ENCODE results near the gene RPL10A. TPM values are rescaled to one million over a fixed set of nuclear protein-coding genes. Genes with fewer than 3 reads are reported as not detected.

RPL10A gene
- total RNA-seq, 4 donors from 2014 or later: 347 to 1,065 (median 530) TPM

DNA sequence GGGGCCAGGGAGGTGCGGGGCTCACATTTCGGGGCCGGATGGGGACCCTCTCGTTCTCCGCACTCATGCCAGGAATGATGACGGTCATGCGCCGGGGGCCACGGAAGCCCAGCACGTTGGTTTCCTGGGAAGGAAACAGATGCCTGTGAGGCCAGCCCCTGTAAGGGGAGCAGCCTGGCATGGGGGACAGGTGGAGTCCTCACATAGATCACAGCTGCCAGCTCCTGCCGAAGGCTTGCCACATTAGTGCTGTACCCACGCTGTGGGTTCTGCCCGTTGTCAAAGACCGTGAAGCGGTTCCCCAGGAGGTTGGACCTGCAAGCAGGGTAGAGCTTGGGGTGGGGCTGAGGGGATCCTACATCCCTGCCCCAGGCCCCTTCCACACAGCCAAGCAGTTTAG is 35.3 kb downstream of the RPL10A start:
- DNase-seq: no peak
- H3K9me3 ChIP-seq: no peaks in the 10 kb centered on the region
- H3K4me1 ChIP-seq: peaks cover 0 to under 1% (median 0%) of the 10 kb centered on the region in 4 donors
- H3K4me3 ChIP-seq: no peak overlapping the region
- H3K36me3 ChIP-seq: no peaks in the 10 kb centered on the region
- TF ChIP-seq, protein P1, sequence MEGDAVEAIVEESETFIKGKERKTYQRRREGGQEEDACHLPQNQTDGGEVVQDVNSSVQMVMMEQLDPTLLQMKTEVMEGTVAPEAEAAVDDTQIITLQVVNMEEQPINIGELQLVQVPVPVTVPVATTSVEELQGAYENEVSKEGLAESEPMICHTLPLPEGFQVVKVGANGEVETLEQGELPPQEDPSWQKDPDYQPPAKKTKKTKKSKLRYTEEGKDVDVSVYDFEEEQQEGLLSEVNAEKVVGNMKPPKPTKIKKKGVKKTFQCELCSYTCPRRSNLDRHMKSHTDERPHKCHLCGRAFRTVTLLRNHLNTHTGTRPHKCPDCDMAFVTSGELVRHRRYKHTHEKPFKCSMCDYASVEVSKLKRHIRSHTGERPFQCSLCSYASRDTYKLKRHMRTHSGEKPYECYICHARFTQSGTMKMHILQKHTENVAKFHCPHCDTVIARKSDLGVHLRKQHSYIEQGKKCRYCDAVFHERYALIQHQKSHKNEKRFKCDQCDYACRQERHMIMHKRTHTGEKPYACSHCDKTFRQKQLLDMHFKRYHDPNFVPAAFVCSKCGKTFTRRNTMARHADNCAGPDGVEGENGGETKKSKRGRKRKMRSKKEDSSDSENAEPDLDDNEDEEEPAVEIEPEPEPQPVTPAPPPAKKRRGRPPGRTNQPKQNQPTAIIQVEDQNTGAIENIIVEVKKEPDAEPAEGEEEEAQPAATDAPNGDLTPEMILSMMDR (IDR thresholded peaks at IDR 0.05): no peak
- no peak for TF ChIP-seq POLR2A (IDR thresholded peaks at IDR 0.05)
- no peaks in the 10 kb centered on the region for H3K27me3 ChIP-seq
- no peak overlapping the region for H3K27ac ChIP-seq

DNA sequence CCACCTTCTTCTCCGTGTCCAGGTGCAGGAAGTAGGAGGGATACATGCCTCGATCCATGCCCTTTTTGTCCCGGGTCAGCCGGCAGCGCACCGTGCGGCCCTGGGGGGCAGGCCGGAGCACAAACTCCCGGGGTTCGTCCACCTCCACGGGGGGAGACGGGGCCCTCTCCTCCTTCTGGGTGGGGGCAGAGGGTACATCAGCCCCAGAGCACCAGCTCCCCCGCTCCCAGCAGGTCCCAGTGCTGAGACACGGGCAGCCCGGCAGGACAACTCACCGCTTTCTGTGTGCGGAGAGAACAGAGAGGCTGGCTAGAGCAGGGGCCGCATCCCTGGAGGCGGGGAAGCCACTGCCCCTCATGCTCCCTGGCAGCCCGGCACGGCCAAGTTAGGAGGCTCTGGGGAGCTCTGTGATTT is 37.8 kb downstream of the RPL10A start:
- no peak for DNase-seq

DNA sequence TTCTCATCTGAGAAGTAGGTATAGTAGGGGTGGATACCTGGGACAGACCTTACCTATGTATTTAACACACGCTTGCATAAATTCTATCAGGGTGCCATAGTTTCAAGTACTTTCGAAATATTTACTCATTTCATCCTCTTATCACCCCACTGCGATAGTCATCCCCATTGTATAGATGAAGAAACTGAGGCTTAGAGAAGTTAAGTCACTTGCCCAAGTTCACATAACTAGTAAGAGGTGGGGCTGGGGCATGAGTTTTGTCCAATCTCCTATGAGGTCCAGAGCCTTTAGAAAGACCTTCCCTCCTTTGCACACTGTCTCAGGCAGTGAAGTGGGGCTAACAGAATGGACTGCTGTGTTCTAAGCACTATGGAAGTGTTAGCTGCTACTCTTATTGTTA is 38.3 kb downstream of the RPL10A start:
- no peak for DNase-seq
- H3K36me3 ChIP-seq: no peaks in the 10 kb centered on the region
- H3K4me1 ChIP-seq: no peaks in the 10 kb centered on the region
- H3K27ac ChIP-seq: no peak overlapping the region
- TF ChIP-seq, protein P1 (IDR thresholded peaks at IDR 0.05): no peak
- no peak for TF ChIP-seq POLR2A (IDR thresholded peaks at IDR 0.05)
- no peak overlapping the region for H3K4me3 ChIP-seq
- no peaks in the 10 kb centered on the region for H3K9me3 ChIP-seq
- no peaks in the 10 kb centered on the region for H3K27me3 ChIP-seq

More for the DNA sequence above, 37.8 kb downstream of the RPL10A start:
- TF ChIP-seq, protein P1 (IDR thresholded peaks at IDR 0.05): no peak
- TF ChIP-seq POLR2A (IDR thresholded peaks at IDR 0.05): no peak
- Histone ChIP-seq H3K4me3 (no peak overlapping the region), H3K27ac (no peak overlapping the region), H3K36me3 (no peaks in the 10 kb centered on the region), H3K4me1 (no peaks in the 10 kb centered on the region), H3K9me3 (no peaks in the 10 kb centered on the region), H3K27me3 (no peaks in the 10 kb centered on the region)

DNA sequence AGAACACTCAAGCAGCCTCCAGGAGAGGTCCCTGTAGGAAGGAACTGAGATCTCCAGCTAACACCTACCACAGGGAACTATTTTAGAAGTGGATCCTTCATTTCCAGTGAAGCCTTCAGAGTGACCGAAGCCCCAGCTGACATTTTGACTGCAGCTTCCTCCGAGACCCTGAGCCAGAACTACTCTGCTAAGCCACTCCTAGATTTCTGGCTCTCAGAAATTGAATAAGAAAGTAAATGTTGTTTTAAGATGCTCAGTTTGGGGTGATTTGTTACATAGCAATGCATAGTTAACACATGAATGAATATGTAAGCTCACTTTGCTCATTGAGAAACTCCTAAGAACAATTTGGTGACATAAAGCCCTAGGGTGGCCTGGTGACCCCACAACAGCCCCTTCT is 39.0 kb downstream of the RPL10A start:
- DNase-seq: no peak
- H3K36me3 ChIP-seq: no peaks in the 10 kb centered on the region
- no peak overlapping the region for H3K4me3 ChIP-seq
- no peaks in the 10 kb centered on the region for H3K4me1 ChIP-seq
- H3K27me3 ChIP-seq: peaks cover 0 to 4% of the 10 kb centered on the region in 2 donors
- H3K9me3 ChIP-seq: no peaks in the 10 kb centered on the region
- H3K27ac ChIP-seq: no peak overlapping the region
- TF ChIP-seq, protein P1 (IDR thresholded peaks at IDR 0.05): no peak
- TF ChIP-seq POLR2A (IDR thresholded peaks at IDR 0.05): no peak

DNA sequence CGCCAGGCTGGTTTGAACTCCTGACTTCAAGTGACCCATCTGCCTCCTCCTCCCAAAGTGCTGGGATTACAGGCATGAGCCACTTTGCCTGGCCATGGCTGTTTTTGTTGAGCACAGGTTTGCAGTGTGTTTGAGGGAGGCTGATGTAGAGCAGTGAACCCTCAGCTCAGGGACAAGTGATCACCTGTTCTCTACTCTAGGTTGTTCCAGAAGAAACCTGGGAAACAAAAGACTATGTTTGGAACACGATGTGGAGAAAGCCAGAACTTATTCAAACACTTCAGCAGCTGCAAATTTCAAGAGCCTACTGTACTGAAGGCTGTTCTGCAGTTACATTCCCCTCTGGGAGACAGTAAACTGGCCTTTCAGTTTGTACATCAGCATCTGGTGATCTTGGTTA is 39.8 kb downstream of the RPL10A start:
- Histone ChIP-seq H3K4me3 (no peak overlapping the region), H3K36me3 (no peaks in the 10 kb centered on the region), H3K27me3 (peaks cover 0 to 6% of the 10 kb centered on the region in 2 donors), H3K27ac (no peak overlapping the region), H3K4me1 (no peaks in the 10 kb centered on the region), H3K9me3 (no peaks in the 10 kb centered on the region)
- TF ChIP-seq, protein P1 (IDR thresholded peaks at IDR 0.05): no peak
- TF ChIP-seq POLR2A (IDR thresholded peaks at IDR 0.05): no peak
- no peak for DNase-seq

DNA sequence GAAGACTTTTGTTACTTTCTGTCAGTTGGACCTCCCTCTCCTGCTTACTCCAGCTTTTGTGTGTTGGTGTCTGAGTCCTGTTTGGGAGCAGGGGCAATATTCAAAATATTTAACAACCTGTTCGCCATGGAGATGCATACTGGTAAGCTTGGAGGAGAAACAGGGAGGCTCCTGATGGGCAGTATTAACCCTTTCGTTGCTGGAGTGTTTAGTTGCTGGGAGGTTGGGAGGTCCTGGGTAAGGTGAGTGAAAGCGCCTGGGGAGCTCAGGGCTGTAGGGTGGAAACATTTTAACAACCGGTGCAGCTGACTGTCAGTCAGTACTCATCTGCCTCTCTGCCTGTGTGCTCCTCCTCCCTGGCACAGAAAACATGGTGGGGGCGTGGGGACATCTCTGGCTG is 40.3 kb downstream of the RPL10A start:
- Histone ChIP-seq H3K4me3 (no peak overlapping the region), H3K4me1 (no peaks in the 10 kb centered on the region), H3K27ac (no peak overlapping the region), H3K9me3 (no peaks in the 10 kb centered on the region), H3K27me3 (peaks cover 0 to 6% of the 10 kb centered on the region in 2 donors), H3K36me3 (no peaks in the 10 kb centered on the region)
- no peak for TF ChIP-seq POLR2A (IDR thresholded peaks at IDR 0.05)
- TF ChIP-seq, protein P1 (IDR thresholded peaks at IDR 0.05): no peak
- DNase-seq: no peak
